Stomach (tissue), 9 donors: ENCODE results near the gene VDR. TPM values are rescaled to one million over a fixed set of nuclear protein-coding genes. Genes with fewer than 3 reads are reported as not detected.
A peak's percentile ranks its signal among the peaks of the same experiment; 100 is the strongest.

Experiments used
- DNase-seq, 2 donors: peaks; one replicate each; pipeline versions ENCODE4 v3.0.0 to v3.0.0-alpha.2; 2013 to 2019
- H3K27ac ChIP-seq, 5 donors: fragments of 200-600 bp in 4 of 5; sonication (generic) in 4 of 5; one replicate each; pipeline ENCODE4 v1.5.1; 2013 to 2019; ENCODE audit warnings: mild to moderate bottlenecking in 1 of 5, moderate library complexity in 1 of 5
- H3K27me3 ChIP-seq, 3 donors: fragments of 200-600 bp; sonication (generic); one replicate each; pipeline ENCODE4 v1.5.1; 2017 to 2019; ENCODE audit warnings: mixed run types in 1 of 3
- H3K36me3 ChIP-seq, 4 donors: fragments of 200-600 bp; sonication (generic); 1 replicate in 3 of 4; 2 replicates in 1 of 4; pipeline ENCODE4 v1.5.1; 2016 to 2019
- H3K4me1 ChIP-seq, 4 donors: fragments of 200-600 bp; sonication (generic); one replicate each; pipeline ENCODE4 v1.5.1; 2016 to 2019
- H3K4me3 ChIP-seq, 4 donors: fragments of 200-600 bp; sonication (generic) in 3 of 4; one replicate each; pipeline ENCODE4 v1.5.1; 2016 to 2019; ENCODE audit warnings: mild to moderate bottlenecking in 1 of 4
- H3K9me3 ChIP-seq, 4 donors: fragments of 200-600 bp; sonication (generic); one replicate each; pipeline ENCODE4 v1.5.1; 2016 to 2019
- CTCF ChIP-seq, 7 experiments: fragments of 450-650 bp in 4 of 7; fragments of 200-600 bp in 3 of 7; sonication (generic) in 3 of 7; IDR thresholded peaks; one replicate each; pipeline ENCODE4 v1.5.1; 2016 to 2019; ENCODE audit warnings: antibody characterized with exemption in 7 of 7, control low read depth in 2 of 7, mild to moderate bottlenecking in 1 of 7
- EP300 ChIP-seq: sonication (generic); formaldehyde crosslinking; IDR thresholded peaks from one replicate; pipeline ENCODE4 v1.6.1; 2017; ENCODE audit warnings: antibody characterized with exemption
- POLR2A ChIP-seq, 4 donors: fragments of 450-650 bp; IDR thresholded peaks; one replicate each; pipeline ENCODE4 v1.6.1; 2016; ENCODE audit warnings: antibody characterized with exemption in 4 of 4, control low read depth in 2 of 4, mild to moderate bottlenecking in 1 of 4, moderate library complexity in 1 of 4
- POLR2AphosphoS5 ChIP-seq, 3 donors: sonication (generic); formaldehyde crosslinking; IDR thresholded peaks; one replicate each; pipeline ENCODE4 v1.6.1; 2016; ENCODE audit warnings: antibody characterized with exemption in 3 of 3
- WGBS, 5 donors: extraction: QIAGEN DNeasy Blood & Tissue Kit in 3 of 5; methylation state at CpG; one replicate each; pipeline versions ENCODE4 v1.1.5 to v1.1.7; 2013 to 2018; 5-methylcytosine and 5-hydroxymethylcytosine counted together
- intact Hi-C: fragments of 100-400 bp; cut with DNase I; formaldehyde crosslinking; loops from one replicate; pipeline ENCODE4 v1.15.1; 2023; ENCODE audit warnings: low total_unique reads
- polyA plus RNA-seq, 3 donors: library from polyadenylated mRNA; stranded (reverse); fragments of 200-250 nt; gene quantifications; one replicate each; pipeline ENCODE4 v1.2.3, GENCODE V29; 2013
- total RNA-seq, 5 donors: library from RNA; depleted of rRNA; stranded (reverse); fragments of >200 nt; gene quantifications; one replicate each; pipeline versions ENCODE4 v1.1.0 to v1.2.3, GENCODE V29; 2014 to 2016
- donor health status: healthy with polysubstance abuse.
- donor health status: Bipolar disorder and iron deficiency.
- donor health status: healthy.

VDR gene
- total and polyA plus RNA-seq, 8 donors = 2.8 to 22.3 (median 4.7) TPM

- peaks cover 97 to 100% (median 99%) of the 10 kb centered on the region in 4 donors for H3K4me1 ChIP-seq
- no peak for DNase-seq
- peaks cover 0 to 24% (median 8%) of the 10 kb centered on the region in 4 donors for H3K36me3 ChIP-seq
- H3K9me3 ChIP-seq = no peaks in the 10 kb centered on the region
- WGBS, 5 donors = 63 to 87% (median 72%) methylated on average over 8 of the region's 8 CpGs
- H3K4me3 ChIP-seq = peak overlapping the region in 1 of 4 donors; percentile 17
- TF ChIP-seq POLR2A (IDR thresholded peaks at IDR 0.05) = no peak
- TF ChIP-seq POLR2AphosphoS5 (IDR thresholded peaks at IDR 0.05) = no peak
- no peak for TF ChIP-seq EP300
- TF ChIP-seq CTCF (IDR thresholded peaks at IDR 0.05) = no peak
- intact Hi-C loops = no loop called here
- peak overlapping the region in 3 of 5 donors; percentile 16 to 72 (median 63) for H3K27ac ChIP-seq
- H3K27me3 ChIP-seq = no peaks in the 10 kb centered on the region
Observed at GRCh38 chr12:47804171-47804570, 100.6 kb downstream of the VDR start.

GRCh38 chr12:47803191-47803875 lies 101.5 kb downstream of the VDR start:
- peaks cover 88 to 100% (median 95%) of the 10 kb centered on the region in 4 donors for H3K4me1 ChIP-seq

GRCh38 chr12:47802312-47802711 lies 102.5 kb downstream of the VDR start:
- peak overlapping the region in 1 of 4 donors; percentile 2 for H3K4me3 ChIP-seq
- H3K4me1 ChIP-seq = peaks cover 78 to 100% (median 85%) of the 10 kb centered on the region in 4 donors
- H3K9me3 ChIP-seq = no peaks in the 10 kb centered on the region
- H3K36me3 ChIP-seq = peaks cover 16 to 43% (median 24%) of the 10 kb centered on the region in 4 donors
- H3K27me3 ChIP-seq = no peaks in the 10 kb centered on the region
- DNase-seq = no peak
- 36 to 42% (median 40%) methylated on average over 5 of the region's 5 CpGs for WGBS, 5 donors
- TF ChIP-seq POLR2A (IDR thresholded peaks at IDR 0.05) (no peak), EP300 (no peak), CTCF (IDR thresholded peaks at IDR 0.05) (no peak), POLR2AphosphoS5 (IDR thresholded peaks at IDR 0.05) (no peak)
- H3K27ac ChIP-seq = peak overlapping the region in 4 of 5 donors; percentile 45 to 72 (median 56)
- intact Hi-C loops = no loop called here

More at GRCh38 chr12:47803191-47803875, 101.5 kb downstream of the VDR start:
- H3K9me3 ChIP-seq = no peaks in the 10 kb centered on the region
- H3K27me3 ChIP-seq = no peaks in the 10 kb centered on the region
- peaks cover 6 to 33% (median 14%) of the 10 kb centered on the region in 4 donors for H3K36me3 ChIP-seq
- peak overlapping the region in 1 of 4 donors; percentile 17 for H3K4me3 ChIP-seq
- H3K27ac ChIP-seq = peak overlapping the region in 4 of 5 donors; percentile 45 to 72 (median 56)
- no peak for TF ChIP-seq EP300
- TF ChIP-seq POLR2A (IDR thresholded peaks at IDR 0.05) = no peak
- TF ChIP-seq CTCF (IDR thresholded peaks at IDR 0.05) = no peak
- TF ChIP-seq POLR2AphosphoS5 (IDR thresholded peaks at IDR 0.05) = no peak
- no peak for DNase-seq
- 64 to 78% (median 72%) methylated on average over 9 to 12 of the region's 12 CpGs for WGBS, 5 donors
- intact Hi-C loops = no loop called here

- Histone ChIP-seq H3K4me1 (peaks cover 74 to 96% (median 81%) of the 10 kb centered on the region in 4 donors), H3K4me3 (peak overlapping the region in 1 of 4 donors; percentile 2), H3K27ac (peak overlapping the region in 4 of 5 donors; percentile 45 to 72 (median 56)), H3K9me3 (no peaks in the 10 kb centered on the region), H3K36me3 (peaks cover 20 to 47% (median 29%) of the 10 kb centered on the region in 4 donors), H3K27me3 (no peaks in the 10 kb centered on the region)
- intact Hi-C loops = no loop called here
- 61 to 67% (median 64%) methylated on average over 9 of the region's 9 CpGs for WGBS, 5 donors
- DNase-seq = no peak
- no peak for TF ChIP-seq CTCF (IDR thresholded peaks at IDR 0.05)
- TF ChIP-seq EP300 = no peak
- no peak for TF ChIP-seq POLR2A (IDR thresholded peaks at IDR 0.05)
- no peak for TF ChIP-seq POLR2AphosphoS5 (IDR thresholded peaks at IDR 0.05)
Observed at GRCh38 chr12:47801904-47802246, 102.9 kb downstream of the VDR start.
